SU-DHL-6 (cell line): ENCODE results near the gene CRISP2.

Source experiments
- EZH2phosphoT487 ChIP-seq: fragments of 200-600 bp; sonication (generic), shearing (Covaris generic); conservative IDR thresholded peaks from 2 replicates; pipeline ENCODE4 v1.6.1; 2018; ENCODE audit warnings: mild to moderate bottlenecking, antibody characterized with exemption, low read length, moderate library complexity, mixed read lengths
- TF ChIP-seq, protein P1 (sequence below): fragments of 200-600 bp; sonication (generic); IDR thresholded peaks from one replicate; pipeline ENCODE4 v1.5.1; 2017; ENCODE audit warnings: antibody characterized with exemption, mild to moderate bottlenecking, low read length, moderate library complexity; ENCODE audit not compliant: insufficient read depth, poor library complexity, severe bottlenecking

DNA sequence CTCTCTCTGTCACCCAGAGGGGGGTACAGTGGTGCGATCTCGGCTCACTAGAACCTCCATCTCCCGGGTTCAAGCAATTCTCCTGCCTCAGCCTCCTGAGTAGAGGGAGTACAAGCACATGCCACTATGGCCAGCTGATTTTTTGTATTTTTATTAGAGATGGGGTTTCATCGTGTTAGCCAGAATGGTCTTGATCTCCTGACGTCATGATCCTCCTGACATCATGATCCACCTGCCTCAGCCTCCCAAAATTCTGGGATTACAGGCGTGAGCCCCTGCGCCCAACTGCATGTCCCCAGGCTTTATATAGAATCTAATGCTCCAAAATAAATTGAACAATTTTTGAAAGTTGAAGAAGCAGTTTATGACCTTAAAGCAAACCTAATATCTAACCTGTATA, 7.0 kb upstream of the CRISP2 start:
- TF ChIP-seq, protein P1, sequence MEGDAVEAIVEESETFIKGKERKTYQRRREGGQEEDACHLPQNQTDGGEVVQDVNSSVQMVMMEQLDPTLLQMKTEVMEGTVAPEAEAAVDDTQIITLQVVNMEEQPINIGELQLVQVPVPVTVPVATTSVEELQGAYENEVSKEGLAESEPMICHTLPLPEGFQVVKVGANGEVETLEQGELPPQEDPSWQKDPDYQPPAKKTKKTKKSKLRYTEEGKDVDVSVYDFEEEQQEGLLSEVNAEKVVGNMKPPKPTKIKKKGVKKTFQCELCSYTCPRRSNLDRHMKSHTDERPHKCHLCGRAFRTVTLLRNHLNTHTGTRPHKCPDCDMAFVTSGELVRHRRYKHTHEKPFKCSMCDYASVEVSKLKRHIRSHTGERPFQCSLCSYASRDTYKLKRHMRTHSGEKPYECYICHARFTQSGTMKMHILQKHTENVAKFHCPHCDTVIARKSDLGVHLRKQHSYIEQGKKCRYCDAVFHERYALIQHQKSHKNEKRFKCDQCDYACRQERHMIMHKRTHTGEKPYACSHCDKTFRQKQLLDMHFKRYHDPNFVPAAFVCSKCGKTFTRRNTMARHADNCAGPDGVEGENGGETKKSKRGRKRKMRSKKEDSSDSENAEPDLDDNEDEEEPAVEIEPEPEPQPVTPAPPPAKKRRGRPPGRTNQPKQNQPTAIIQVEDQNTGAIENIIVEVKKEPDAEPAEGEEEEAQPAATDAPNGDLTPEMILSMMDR, result no peak
- no peak for TF ChIP-seq EZH2phosphoT487
